ENCODE data around the gene MLANA. TPM values are rescaled to one million over a fixed set of nuclear protein-coding genes. Genes with fewer than 3 reads are reported as not detected.
A peak's percentile ranks its signal among the peaks of the same experiment; 100 is the strongest.

MLANA gene
- total and polyA plus RNA-seq, 4 donors = 0.05 to 0.29 (median 0.16) TPM

DNA sequence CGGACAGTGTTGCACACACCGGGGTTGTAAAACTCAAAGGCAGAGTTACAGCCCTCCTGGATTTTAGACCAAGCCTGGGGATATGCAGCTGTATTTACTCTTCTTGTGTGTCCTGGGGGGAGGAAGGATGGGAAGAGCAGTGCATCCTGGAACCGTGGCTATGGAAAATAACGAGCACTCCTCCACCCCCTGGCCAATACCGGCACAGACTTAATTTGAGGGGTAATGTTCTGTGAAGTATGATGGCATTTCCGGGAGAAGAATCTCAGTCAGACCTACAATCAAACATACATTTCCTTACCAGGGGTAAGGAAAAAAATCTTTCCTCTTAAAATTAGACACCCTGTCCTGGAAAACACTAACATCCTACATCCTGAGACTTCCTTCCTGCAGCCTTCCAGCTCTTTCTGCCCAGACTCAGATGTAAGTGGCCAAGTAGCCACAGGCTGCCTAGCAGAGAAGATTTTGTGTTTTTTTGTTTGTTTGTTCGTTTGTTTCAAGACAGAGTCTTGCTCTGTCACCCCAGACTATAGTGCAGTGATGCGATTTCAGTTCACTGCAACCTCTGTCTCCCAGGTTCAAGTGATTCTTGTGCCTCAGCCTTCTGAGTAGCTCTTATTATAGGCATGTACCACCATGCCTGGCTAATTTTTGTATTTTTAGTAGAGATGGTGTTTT, 46.8 kb upstream of the MLANA start:
- no peak overlapping the region for H3K4me3 ChIP-seq (ENCODE audit: low read depth in 1 of 3, low read length in 3 of 3)
- no peaks in the 10 kb centered on the region for H3K9me3 ChIP-seq (ENCODE audit: control insufficient read depth in 4 of 4, low read length in 3 of 4)
- peaks cover 0 to 5% (median 3%) of the 10 kb centered on the region in 4 donors for H3K4me1 ChIP-seq (ENCODE audit: control insufficient read depth in 4 of 4, insufficient read depth in 4 of 4, low read length in 3 of 4)
- no peak overlapping the region for H3K9ac ChIP-seq (ENCODE audit: low read depth in 1 of 2, low read length in 2 of 2)
- H3K27ac ChIP-seq (ENCODE audit: low read depth in 1 of 2, low read length in 2 of 2) = peak overlapping the region; percentile 14 to 20
- H3K36me3 ChIP-seq (ENCODE audit: control insufficient read depth in 4 of 4, insufficient read depth in 3 of 4, low read depth in 1 of 4, low read length in 3 of 4) = no peaks in the 10 kb centered on the region
- WGBS = 61% methylated on average over 8 of the region's 8 CpGs
- DNase-seq (ENCODE audit: low spot score) = no peak
- H3K27me3 ChIP-seq (ENCODE audit: control insufficient read depth in 4 of 4, insufficient read depth in 4 of 4, low read length in 3 of 4) = no peaks in the 10 kb centered on the region
- TF ChIP-seq NR2F2 (IDR thresholded peaks at IDR 0.05) (no peak), GABPA (IDR thresholded peaks at IDR 0.05 in 1 of 2, conservative IDR thresholded peaks at IDR 0.05 in 1 of 2) (peak in 1 of 2 donors; percentile 18)

DNA sequence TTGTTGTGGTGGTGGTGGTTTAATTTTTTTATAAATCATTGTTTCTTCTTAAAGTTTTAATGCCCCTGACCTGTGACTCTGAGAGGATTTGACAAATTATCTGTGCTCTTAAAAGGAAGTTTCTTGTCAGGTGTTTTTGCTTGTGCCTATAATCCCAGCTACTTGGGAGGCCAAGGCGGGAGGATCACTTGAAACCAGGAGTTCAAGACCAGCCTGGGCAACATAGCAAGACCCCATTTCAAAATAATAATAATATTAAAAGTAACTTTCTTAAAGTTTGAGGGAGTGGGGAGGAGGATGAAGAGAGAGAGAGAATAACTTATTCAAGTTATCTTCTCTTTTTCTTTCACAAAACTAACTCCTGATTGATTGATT, 45.5 kb upstream of the MLANA start:
- Histone ChIP-seq H3K4me1 (ENCODE audit: control insufficient read depth in 4 of 4, insufficient read depth in 4 of 4, low read length in 3 of 4) (no peaks in the 10 kb centered on the region), H3K27me3 (ENCODE audit: control insufficient read depth in 4 of 4, insufficient read depth in 4 of 4, low read length in 3 of 4) (no peaks in the 10 kb centered on the region), H3K9ac (ENCODE audit: low read depth in 1 of 2, low read length in 2 of 2) (no peak overlapping the region), H3K4me3 (ENCODE audit: low read depth in 1 of 3, low read length in 3 of 3) (no peak overlapping the region), H3K36me3 (ENCODE audit: control insufficient read depth in 4 of 4, insufficient read depth in 3 of 4, low read depth in 1 of 4, low read length in 3 of 4) (no peaks in the 10 kb centered on the region), H3K27ac (ENCODE audit: low read depth in 1 of 2, low read length in 2 of 2) (no peak overlapping the region), H3K9me3 (ENCODE audit: control insufficient read depth in 4 of 4, low read length in 3 of 4) (no peaks in the 10 kb centered on the region)
- DNase-seq (ENCODE audit: low spot score) = no peak
- WGBS = 96% methylated on average over 1 of the region's 1 CpG
- TF ChIP-seq HNF4G (IDR thresholded peaks at IDR 0.05) = no peak
- no peak for TF ChIP-seq HNF4A (conservative IDR thresholded peaks at IDR 0.05)
- no peak for TF ChIP-seq NR2F2 (IDR thresholded peaks at IDR 0.05)
- no peak for TF ChIP-seq SP1 (IDR thresholded peaks at IDR 0.05)
- no peak for TF ChIP-seq RAD21 (IDR thresholded peaks at IDR 0.05)
- no peak for TF ChIP-seq ZBTB33 (IDR thresholded peaks at IDR 0.05)
- TF ChIP-seq CTCF (IDR thresholded peaks at IDR 0.05; ENCODE audit: low read depth, low read length, missing input control) = no peak
- TF ChIP-seq ATF3 (IDR thresholded peaks at IDR 0.05) = no peak
- TF ChIP-seq TAF1 (conservative IDR thresholded peaks at IDR 0.05) = no peak
- TF ChIP-seq JUND (IDR thresholded peaks at IDR 0.05) = no peak
- TF ChIP-seq REST (IDR thresholded peaks at IDR 0.05) = no peak
- no peak for TF ChIP-seq YY1 (IDR thresholded peaks at IDR 0.05)
- TF ChIP-seq, protein P1, sequence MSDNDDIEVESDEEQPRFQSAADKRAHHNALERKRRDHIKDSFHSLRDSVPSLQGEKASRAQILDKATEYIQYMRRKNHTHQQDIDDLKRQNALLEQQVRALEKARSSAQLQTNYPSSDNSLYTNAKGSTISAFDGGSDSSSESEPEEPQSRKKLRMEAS (IDR thresholded peaks at IDR 0.05) = no peak
- TF ChIP-seq RXRA (IDR thresholded peaks at IDR 0.05) = no peak

Measured in liver (tissue), 9 donors.